NCI-H2171 treated with DMSO at 0.1 percent for 48 hours (cell line): ENCODE results near the gene PRRC2C.
"Not testable (repeated sequence)": the region's sequence is repeated elsewhere in the genome, so short reads cannot be mapped to it uniquely, and the experiment has no call there.

ENCODE experiments used
- DNase-seq: peaks from one replicate; lab custom pipeline; 2025; lab: John Stamatoyannopoulos, UW

PRRC2C gene

DNA sequence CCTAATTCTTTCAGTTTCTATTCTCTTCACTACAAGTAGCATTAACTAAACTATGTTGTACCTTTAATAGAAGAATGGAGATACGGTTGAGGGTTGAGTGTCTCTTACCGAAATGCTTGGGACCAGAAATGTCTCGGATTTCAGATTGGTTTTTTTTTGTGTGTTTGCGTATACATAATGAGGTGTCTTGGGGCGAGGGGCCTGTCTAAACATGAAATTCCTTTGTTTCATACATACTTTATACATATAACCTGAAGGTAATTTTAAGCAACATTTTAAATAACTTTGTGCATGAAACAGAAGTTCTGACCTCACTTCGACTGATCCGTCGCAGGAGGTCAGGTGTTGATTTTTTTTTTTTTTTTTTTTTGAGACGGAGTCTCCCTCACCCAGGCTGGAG, 100.4 kb downstream of the PRRC2C start:
- DNase-seq = peak; percentile 72

DNA sequence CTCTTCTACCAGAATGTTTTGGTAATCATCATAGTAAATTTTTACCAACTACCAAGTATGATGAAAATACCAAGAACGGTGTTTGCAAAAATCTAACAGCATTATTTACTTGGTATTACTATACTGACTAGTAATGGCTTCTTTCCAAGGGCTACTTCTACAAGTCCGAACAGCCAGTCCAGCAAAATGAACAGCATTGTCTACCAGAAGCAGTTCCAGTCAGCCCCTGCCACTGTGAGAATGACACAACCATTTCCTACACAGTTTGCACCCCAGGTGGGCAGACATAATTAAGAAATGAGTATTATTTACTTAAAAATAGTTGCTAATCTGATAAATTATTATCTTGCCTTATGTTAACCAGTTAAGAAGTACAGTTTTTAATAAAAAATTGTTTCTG, 102.9 kb downstream of the PRRC2C start:
- no peak for DNase-seq

DNA sequence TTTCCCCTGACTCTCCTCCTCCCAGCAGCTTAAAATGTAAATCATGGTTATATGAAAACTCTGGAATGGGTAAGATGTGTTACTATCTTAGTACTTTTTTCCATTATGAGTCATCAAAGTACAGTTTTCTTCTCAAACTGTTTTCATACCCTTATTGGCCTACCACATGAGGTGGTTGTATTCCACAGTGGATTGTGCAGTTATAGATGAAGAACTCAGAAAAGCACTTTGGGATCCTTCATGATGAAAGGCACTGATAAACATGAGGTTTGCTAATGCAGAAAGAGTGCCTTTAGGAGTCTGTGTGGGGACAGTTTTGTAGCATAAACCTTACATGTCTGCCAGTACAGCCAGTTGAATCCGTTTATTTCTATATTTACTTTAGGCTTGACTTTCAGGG, 104.7 kb downstream of the PRRC2C start:
- DNase-seq = no peak

GRCh38 chr1:171595324-171595723, 110.0 kb downstream of the PRRC2C start:
- DNase-seq = no peak

GRCh38 chr1:171596119-171596518, 110.8 kb downstream of the PRRC2C start:
- DNase-seq = no peak

- DNase-seq = no peak
Measured at GRCh38 chr1:171596705-171597104, 111.4 kb downstream of the PRRC2C start.

DNA sequence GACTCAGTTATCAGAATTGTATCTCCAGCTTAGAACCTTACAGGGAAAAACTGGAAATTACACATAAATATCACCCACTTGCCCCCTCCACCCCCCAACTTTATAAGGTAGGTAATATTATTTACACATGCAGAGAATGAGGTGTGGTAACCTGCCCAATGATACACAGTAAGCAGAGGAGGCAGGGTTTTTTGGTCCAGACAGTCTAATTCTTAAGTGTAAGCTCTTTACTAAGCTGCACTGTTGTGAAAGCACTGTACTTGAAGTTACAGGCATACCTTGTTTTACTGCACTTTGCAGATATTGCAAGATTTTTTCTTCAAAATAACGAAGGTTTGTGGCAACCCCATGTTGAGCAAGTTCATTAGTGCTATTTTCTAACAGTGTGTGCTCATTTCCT, 111.9 kb downstream of the PRRC2C start:
- no peak for DNase-seq

DNA sequence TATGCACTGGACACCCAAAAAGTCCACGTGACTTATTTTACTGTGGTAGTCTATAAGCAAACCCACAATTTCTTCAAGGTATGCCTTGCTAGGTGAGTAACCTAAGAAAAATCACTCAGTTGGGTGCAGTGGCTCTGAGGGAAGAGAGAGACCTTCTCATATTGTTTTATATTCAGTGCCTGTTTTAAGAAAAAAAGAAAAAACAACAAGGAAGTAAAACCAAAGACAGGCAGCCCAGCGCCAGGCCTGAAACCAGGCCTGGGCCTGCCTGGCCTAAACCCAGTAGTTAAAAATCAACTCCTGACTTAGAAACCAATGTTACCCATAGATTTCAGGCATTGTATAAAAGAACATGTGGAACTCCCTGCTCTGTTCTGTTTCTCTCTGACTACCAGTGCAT, 115.0 kb downstream of the PRRC2C start:
- DNase-seq = not testable (repeated sequence)

DNA sequence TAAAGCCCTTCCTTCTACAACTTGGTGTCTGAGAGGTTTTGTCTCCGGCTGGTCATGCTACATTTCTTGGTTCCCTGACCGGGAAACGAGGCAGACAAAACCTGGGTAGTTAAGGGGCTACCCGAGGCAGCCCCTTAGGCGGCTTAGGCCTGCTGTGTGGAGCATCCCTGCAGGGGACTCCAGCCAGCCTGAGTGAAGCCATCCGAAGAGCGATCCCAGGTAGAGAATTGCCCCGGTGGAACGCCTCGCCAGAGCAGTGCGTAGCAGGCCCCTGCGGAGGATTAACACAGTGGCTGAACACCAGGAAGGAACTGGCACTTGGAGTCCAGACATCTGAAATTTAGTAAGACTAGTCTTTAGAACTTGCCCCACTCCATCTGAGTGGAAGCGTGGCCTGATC, 115.5 kb downstream of the PRRC2C start:
- DNase-seq = no peak

DNA sequence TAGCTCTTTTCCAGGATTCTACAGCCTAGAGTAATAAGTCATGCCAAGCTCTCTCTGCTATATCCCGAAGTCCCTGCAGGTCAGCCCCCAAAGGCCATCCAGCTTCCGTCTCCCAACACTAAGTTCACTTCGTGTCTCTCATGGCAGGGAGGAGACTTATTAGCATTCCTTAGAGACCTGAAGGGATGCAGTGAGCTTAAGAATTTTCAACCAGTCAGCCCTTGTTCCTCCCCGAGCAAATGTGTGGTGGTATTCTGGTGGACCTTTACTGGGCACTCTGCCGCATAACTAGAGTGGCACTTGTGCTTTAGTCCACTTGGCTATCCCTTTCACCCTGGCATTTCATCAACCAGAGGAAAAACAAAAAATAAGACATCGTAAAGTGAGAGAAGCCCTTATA, 117.7 kb downstream of the PRRC2C start:
- not testable (repeated sequence) for DNase-seq

DNA sequence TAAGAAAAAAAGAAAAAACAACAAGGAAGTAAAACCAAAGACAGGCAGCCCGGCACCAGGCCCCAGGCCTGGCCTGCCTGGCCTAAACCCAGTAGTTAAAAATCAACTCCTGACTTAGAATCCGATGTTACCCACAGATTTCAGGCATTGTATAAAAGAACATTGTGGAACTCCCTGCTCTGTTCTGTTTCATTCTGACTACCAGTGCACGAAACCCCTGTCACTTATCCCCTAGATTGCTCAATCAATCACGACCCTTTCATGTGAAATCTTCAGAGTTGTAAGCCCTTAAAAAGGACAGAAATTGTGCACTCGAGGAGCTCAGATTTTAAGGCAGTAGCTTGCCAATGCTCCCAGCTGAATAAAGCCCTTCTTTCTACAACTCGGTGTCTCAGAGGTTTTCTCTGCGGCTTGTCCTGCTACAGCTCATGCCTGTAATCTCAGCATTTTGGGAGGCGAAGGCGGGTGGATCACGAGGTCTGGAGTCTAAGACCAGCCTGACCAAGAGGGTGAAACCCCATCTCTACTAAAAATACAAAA, 121.1 kb downstream of the PRRC2C start:
- DNase-seq = no peak

GRCh38 chr1:171610385-171610784, 125.1 kb downstream of the PRRC2C start:
- no peak for DNase-seq

GRCh38 chr1:171611306-171611705, 126.0 kb downstream of the PRRC2C start:
- no peak for DNase-seq

DNA sequence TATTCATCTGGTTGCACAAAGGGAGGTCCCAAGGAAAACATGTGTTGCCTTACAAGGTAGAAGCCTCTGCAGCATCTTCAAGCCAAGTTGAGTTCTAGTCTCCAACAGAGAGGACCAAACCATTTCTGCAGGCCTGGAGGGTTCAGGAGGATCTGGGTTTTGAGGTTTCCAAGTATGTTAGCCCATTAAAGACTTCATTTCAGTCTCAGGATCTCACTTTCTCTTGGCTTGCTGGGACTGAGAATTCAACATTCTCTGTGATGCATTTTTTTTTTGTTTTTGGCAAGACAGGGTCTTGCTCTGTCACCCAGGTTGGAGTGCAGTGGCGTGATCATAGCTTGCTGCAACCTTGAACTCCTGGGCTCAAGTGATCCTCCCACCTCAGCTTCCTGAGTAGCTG, 128.0 kb downstream of the PRRC2C start:
- DNase-seq = no peak

- not testable (repeated sequence) for DNase-seq
Measured at GRCh38 chr1:171615122-171615906, 130.0 kb downstream of the PRRC2C start.

DNA sequence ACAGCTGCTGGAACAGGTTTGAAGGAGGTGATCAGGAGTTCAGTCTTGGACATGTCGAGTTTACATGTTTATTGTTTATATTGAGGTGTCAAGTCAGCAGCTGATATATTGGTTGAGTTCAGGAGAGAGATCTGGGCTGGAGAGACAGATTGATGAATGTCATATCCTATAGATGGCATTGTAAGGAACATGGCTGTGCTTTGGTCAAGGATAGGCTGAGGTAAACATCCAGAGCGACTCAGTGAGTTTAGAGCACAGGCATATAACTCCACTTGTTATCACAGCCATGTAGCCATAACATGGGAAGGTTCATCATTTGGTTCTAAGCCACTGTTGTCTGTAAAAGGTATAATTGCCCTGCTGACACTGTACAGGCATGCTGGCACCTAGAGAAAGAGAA, 131.3 kb downstream of the PRRC2C start:
- no peak for DNase-seq

DNA sequence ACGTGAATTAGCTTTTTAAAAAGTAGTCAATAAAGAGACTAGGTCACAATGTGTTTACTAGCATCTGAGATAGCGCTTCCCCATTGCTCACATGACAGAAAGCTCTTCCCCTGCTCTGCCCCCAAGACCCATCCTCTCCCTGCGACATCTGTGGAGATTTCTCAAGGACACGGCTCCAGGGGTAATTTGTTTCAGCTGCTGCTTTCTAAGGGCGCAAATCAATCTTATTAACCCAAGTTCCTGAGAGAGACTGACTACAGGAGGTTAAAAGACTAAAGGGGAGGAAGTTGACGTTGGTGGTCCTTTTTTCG, 136.8 kb downstream of the PRRC2C start, which contains the start of gene MYOCOS:
TSS of gene MYOCOS (plus strand) at position 92 of the 311 bp plus-strand sequence. CDS start 1,641 bp downstream, outside the sequence.
- no peak for DNase-seq

- no peak for DNase-seq
Measured at GRCh38 chr1:171623651-171624331, 138.5 kb downstream of the PRRC2C start.

DNA sequence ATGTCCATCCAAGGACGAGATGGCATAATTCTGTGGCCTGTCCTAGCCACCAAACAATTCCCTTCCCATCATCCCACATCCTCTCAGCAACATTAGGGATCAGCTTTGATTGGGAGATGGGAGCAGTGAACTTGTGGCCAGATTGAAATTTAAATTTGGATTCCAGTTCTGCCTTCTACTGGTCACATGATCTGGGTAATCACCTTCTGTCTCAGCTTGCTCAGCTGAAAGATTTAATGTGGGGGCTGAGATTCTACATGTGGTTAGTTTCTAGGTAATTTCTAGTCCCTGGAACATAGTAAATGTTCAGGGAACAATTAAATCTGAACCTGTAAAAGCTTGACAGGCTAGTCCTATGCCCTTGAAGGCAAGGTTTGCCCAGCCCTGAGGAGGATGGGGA, 139.9 kb downstream of the PRRC2C start:
- no peak for DNase-seq

- no peak for DNase-seq
Measured at GRCh38 chr1:171627020-171627419, 141.7 kb downstream of the PRRC2C start.

DNA sequence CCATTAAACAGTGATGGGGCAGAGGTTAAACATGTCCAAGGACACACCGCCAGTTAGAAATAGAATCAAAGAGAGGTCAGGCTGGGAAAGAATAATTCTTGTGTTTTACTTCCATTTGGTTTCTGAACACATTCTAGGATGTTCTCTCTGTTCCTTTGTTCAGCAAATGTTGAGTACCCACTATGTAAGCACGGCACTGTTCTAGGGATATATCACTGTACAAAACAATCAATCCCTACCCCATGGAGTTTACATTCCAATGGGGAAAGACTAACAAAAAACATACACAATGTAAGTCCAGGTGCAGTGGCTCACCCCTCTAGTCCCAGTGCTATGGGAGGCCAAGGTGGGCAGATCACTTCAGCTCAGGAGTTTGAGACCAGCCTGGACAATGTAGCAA, 142.9 kb downstream of the PRRC2C start:
- no peak for DNase-seq

DNA sequence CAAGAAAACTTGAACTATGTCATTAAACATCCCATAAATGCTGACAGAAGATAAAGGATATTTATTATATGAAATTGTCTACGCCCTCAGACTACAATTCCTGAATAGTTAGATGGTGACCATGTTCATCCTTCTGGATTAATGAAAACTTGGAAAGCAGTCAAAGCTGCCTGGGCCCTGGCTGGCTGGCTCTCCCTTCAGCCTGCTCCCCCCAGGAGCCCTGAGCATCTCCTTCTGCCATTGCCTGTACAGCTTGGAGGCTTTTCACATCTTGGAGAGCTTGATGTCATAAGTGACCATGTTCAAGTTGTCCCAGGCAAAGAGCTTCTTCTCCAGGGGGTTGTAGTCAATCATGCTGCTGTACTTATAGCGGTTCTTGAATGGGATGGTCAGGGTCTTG, 150.3 kb downstream of the PRRC2C start:
- no peak for DNase-seq

DNA sequence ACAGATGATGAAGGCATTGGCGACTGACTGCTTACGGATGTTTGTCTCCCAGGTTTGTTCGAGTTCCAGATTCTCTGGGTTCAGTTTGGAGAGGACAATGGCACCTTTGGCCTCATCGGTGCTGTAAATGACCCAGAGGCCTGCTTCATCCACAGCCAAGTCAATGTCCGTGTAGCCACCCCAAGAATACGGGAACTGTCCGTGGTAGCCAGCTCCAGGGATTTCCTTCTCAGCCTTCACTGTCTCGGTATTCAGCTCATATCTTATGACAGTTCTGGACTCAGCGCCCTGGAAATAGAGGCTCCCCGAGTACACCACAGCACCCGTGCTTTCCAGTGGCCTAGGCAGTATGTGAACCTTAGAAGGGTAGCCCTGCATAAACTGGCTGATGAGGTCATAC, 150.8 kb downstream of the PRRC2C start:
- DNase-seq = no peak
